RWPE1 (cell line): Measurements from ENCODE around the gene ADNP2.

ENCODE experiments used
- CTCF ChIA-PET: fragments of 350-600 bp; sonication (Branson Sonifier 250); formaldehyde crosslinking; extraction: SDS; loops from one replicate; lab custom pipeline; 2021; lab: Yijun Ruan, JAX
- POLR2A ChIA-PET: fragments of 400-600 bp; formaldehyde crosslinking; extraction: SDS; loops from one replicate; lab custom pipeline; 2020; ENCODE audit warnings: antibody characterized with exemption; ENCODE audit not compliant: low non-redundant PET; lab: Yijun Ruan, JAX
- DNase-seq: peaks from one replicate; pipeline ENCODE4 v3.0.0; 2012; ENCODE audit warnings: low spot score
- H3K27ac ChIP-seq: fragments of 450-650 bp; 2 replicates; pipeline ENCODE4 v1.5.1; 2017
- CTCF ChIP-seq: fragments of 450-650 bp; conservative IDR thresholded peaks from 2 replicates; pipeline ENCODE4 v1.5.1; 2017; ENCODE audit warnings: low read depth, mild to moderate bottlenecking

The ADNP2 gene

GRCh38 chr18:80068571-80069272 lies 40.3 kb upstream of the ADNP2 start:
- ChIA-PET CTCF (no interaction called here), POLR2A (no interaction called here)
- TF ChIP-seq CTCF: no peak
- no peak for DNase-seq
- peak overlapping the region; percentile 37 for H3K27ac ChIP-seq

- ChIA-PET POLR2A (no interaction called here), CTCF (no interaction called here)
- DNase-seq: no peak
- no peak overlapping the region for H3K27ac ChIP-seq
- TF ChIP-seq CTCF: no peak
These were observed 38.2 kb upstream of the ADNP2 start for GRCh38 chr18:80070825-80071224.

GRCh38 chr18:80074183-80074582 lies 34.9 kb upstream of the ADNP2 start:
- H3K27ac ChIP-seq: no peak overlapping the region
- ChIA-PET CTCF (interaction anchor here (0.6 kb wide), 2 partner anchors 117 to 401 kb away, joined by 4 to 5 read pairs; no protein-coding TSS in a partner anchor), POLR2A (no interaction called here)
- TF ChIP-seq CTCF: no peak
- no peak for DNase-seq

GRCh38 chr18:80074697-80075096 lies 34.4 kb upstream of the ADNP2 start:
- ChIA-PET CTCF (no interaction called here), POLR2A (no interaction called here)
- DNase-seq: no peak
- TF ChIP-seq CTCF: no peak
- no peak overlapping the region for H3K27ac ChIP-seq

GRCh38 chr18:80075940-80076339 lies 33.1 kb upstream of the ADNP2 start:
- DNase-seq: no peak
- POLR2A ChIA-PET: no interaction called here
- H3K27ac ChIP-seq: no peak overlapping the region
- TF ChIP-seq CTCF: no peak
- CTCF ChIA-PET: no interaction called here

- POLR2A ChIA-PET: no interaction called here
These were observed 32.7 kb upstream of the ADNP2 start for GRCh38 chr18:80076379-80076778.

More at GRCh38 chr18:80076379-80076778, 32.7 kb upstream of the ADNP2 start:
- DNase-seq: no peak
- CTCF ChIA-PET: no interaction called here
- no peak for TF ChIP-seq CTCF
- H3K27ac ChIP-seq: no peak overlapping the region
